ENCODE measurements around the gene CSK.
A peak's percentile ranks its signal among the peaks of the same experiment; 100 is the strongest.

CSK gene

DNA sequence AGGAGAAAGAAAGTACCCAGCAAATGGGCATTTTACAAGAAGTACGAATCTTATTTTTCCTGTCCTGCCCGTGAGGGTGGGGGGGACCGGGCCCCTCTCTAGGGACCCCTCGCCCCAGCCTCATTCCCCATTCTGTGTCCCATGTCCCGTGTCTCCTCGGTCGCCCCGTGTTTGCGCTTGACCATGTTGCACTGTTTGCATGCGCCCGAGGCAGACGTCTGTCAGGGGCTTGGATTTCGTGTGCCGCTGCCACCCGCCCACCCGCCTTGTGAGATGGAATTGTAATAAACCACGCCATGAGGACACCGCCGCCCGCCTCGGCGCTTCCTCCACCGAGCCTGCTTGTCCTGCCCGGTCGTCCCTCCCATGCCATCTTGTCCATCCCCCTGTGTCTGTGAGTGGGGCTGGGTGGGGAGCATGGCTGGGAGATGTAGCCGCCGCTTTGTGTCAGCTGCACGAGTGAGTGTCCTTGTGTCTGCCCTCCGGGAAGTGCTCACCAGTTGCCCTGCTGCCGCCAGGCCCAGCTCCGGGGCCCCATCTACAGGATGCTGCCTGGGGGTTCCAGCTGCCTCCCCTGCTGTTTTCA is 21.1 kb downstream of the CSK start:
- no peak for DNase-seq

DNA sequence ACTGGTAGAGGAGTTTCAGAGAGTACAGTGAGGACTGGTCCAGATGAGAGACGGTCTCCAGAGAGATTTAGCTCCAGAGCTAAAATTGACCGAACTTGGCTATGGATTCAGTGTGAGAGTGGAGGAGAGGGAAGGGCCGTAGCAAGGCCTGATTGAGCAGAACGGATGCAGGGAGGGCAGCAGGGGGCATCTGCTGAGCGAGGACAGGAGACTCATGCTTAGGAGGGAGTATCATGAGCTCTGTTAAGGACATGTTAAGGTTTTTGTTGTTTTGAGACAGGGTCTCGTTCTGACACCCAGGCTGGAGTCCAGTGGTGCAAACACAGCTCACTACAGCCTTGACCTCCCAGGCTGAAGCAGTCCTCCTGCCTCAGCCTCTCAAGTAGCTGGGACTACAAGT is 23.1 kb downstream of the CSK start:
- DNase-seq, result no peak

DNA sequence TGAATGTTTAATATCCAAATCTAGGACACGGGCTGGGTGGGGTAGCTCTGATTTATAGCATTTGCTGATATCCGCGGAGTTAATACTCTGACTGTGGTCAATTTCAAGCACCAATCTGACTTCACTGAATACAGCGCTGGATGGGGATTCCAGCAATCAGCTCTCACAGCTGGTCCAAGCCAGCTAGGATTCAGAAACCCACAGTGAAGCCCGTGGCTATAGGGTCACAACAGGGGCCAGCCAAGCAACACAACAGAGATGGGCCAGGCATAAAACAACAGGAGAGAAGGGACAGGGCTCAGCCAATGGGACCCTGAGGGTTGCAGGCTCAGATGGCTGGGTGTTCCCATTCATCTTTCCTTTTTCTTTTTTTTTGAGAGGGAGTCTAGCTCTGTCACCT is 25.4 kb downstream of the CSK start:
- no peak for DNase-seq

DNA sequence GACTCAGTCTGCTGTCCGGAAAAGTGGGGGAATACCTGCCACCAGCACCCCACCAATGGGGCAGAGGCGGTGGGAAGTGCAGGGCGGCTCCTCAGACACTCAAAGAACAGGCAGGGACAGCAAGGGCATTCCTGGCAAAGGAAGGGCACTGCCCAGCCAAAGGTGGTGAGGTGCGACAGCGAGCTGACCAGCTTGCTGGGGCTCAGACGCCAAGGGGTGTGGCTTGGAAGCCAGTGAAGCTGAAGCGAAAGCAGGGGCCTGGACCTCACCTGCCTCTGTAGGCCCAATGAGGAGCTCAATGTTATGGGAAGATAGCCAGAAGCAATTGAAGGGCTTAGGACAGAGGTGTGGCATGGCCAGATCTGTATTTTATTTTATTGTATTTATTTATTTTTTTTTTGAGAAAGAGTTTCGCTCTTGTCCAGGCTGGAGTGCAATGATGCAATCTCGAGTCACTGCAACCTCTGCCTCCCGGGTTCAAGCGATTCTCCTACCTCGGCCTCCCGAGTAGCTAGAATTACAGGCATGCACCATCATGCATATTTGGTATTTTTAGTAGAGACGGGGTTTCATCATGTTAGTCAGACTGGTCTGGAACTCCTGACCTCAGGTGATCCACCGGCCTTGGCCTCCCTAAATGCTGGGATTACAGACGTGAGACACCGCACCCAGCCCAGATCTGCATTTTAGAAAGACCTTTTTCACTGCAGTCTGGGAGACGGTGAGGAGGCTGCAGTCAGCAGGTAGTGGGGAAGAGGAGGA is 26.4 kb downstream of the CSK start:
- no peak for DNase-seq

DNA sequence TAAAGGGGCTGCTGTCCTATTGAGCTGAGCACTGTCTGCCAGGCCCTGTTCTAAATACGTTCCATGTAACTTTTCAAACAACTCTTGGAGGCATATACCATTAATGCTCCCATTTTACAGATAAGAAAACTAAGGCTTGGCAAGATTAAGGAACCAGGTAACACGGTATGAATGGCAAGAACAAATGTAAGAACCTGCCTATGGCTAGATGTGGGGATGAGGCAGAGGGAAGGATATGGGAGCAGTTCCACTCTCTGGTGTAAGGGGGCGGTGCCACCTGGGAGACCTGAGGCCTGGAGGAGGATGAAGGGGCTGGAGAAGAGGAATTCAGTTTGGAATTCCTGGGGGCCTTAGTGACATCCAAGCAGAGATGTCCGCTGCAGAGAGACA is 27.0 kb downstream of the CSK start:
- DNase-seq, result no peak

- no peak for DNase-seq
Observed at GRCh38 chr15:74809242-74809641, 27.4 kb downstream of the CSK start.

GRCh38 chr15:74809956-74810355 is 28.1 kb downstream of the CSK start:
- no peak for DNase-seq

GRCh38 chr15:74812533-74812932 is 30.7 kb downstream of the CSK start, which contains the start of gene LMAN1L:
Gene LMAN1L (plus strand): TSS chr15:74812835. CDS start chr15:74812855, 20 bp downstream.
- DNase-seq, result no peak

DNA sequence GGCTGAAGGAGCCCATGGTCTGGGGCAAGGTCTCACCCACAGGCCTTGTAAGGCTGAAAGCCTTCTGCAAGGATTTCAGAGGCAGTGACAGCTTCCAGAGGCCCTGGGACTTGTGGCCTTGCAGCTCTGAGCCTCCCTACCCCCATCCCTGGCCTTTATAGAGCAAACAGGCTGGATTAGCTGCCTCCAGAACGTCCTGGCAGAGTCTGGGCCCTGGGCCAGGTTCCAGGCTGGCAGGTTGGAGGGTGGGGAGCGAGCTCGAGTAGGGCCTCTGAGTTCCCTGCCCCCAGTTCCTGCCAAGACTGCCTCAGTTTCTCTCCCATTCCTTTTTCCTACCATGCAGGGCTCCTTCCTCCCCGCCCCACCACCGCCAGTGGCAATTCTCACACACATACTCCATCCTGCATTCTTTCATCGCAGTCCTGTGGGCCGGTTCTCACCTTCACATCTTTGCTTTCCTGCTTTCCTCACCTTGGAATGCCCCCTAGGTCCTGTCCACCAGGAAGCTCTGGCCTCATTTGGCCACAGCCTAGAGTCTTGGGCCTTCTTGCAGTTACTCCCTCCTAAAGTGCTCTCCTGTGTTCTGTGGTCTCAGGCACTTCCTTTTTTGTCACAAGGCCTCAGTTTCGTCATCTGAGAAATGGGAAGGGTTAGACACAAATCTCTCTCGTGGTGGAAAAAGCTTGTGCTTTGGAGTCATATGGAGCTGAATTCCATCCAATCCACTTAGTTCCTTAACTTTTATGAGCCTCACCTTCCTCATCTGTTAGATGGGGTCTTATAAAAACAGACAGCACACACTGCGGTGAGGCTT is 33.4 kb downstream of the CSK start:
- DNase-seq, result no peak

DNA sequence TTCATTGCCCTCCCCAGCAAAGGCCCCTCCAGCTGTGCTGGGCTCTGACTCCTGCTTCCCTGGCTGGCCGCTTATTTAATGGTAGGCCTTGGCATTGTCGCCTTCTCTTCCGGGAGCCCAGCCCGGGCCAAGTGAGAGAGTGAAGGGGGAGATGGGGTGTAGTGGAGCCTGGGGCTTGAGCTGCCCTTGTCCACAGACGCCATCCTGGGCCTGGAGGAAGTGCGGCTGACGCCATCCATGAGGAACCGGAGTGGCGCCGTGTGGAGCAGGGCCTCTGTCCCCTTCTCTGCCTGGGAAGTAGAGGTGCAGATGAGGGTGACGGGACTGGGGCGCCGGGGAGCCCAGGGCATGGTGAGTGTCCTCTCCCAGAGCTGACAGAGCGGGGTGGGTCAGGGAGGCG is 34.1 kb downstream of the CSK start:
- no peak for DNase-seq

GRCh38 chr15:74816624-74817369 is 34.9 kb downstream of the CSK start:
- no peak for DNase-seq

- no peak for DNase-seq
Observed at GRCh38 chr15:74817370-74817737, 35.5 kb downstream of the CSK start.

DNA sequence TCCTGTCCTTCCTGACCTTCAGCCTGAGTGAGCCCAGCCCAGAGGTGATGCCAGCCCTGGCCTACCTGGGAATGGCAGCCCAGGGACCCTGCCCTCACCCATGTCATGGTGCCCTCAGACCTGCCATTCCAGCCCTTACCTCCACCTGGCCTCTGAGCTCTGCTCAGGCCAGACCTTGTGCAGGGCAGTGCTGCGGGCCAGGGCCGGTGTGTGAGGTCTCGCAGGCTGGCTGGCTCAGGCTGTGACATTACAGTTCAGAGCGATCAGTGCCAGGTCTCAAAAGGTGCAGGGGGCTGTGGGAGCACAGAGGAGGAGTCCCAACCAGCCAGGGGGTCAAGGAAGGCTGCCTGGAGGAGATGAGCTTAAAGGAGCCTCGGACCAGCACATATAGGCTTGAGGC is 38.2 kb downstream of the CSK start:
- no peak for DNase-seq

DNA sequence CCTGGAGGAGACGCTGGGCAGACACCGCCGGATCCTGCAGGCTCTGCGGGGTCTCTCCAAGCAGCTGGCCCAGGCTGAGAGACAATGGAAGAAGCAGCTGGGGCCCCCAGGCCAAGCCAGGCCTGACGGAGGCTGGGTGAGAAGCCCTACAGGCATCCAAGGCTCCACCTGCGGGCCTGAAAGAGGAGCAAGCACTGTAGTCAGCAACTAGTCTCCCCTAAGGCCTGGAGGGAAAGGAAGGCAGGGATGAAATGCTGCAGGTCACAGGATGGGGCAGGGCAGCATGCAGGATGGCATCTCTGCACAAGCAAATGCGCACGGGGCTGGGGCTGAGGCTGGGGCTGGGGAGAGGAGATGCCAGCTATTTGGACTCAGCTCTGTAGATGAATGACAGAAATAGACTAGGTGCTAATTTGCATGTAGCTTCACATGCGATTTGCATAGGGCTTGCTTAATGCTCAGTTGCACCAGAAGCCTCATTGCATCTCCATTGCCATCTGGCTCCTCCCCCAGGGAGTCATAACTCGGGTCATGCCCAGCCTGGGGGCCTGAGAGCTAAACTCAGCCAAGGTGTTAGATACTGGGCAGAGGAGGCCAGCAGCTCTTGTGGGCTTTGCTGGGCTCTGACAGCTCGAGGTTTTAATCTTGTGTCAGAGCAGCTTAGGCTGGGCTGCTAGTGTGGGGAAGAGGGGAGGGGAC is 39.4 kb downstream of the CSK start:
- no peak for DNase-seq

- DNase-seq, result no peak
Observed at GRCh38 chr15:74821790-74822158, 39.9 kb downstream of the CSK start.

DNA sequence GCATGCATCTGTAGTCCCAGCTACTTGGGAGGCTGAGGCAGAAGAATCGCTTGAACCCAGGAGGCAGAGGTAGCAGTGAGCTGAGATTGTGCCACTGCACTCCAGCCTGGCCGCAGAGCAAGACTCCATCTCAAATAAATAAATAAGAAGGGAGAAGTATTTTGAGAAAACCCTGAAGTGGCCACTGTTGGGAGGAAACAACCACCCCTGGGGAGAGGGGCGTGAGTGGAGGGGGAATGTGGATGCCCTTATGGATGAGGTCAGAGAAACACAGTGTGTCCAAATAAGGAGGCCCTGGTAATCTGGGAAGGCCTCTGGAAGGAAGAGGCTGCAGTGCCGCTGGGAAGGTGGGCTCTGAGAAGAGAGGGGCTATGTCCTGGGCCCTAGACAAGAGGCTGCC is 40.4 kb downstream of the CSK start:
- DNase-seq, result no peak

- DNase-seq, result no peak
Observed at GRCh38 chr15:74823324-74823723, 41.4 kb downstream of the CSK start.

- no peak for DNase-seq
Observed at GRCh38 chr15:74824976-74825375, 43.1 kb downstream of the CSK start.

GRCh38 chr15:74825866-74826265 is 44.0 kb downstream of the CSK start:
- DNase-seq, result no peak

DNA sequence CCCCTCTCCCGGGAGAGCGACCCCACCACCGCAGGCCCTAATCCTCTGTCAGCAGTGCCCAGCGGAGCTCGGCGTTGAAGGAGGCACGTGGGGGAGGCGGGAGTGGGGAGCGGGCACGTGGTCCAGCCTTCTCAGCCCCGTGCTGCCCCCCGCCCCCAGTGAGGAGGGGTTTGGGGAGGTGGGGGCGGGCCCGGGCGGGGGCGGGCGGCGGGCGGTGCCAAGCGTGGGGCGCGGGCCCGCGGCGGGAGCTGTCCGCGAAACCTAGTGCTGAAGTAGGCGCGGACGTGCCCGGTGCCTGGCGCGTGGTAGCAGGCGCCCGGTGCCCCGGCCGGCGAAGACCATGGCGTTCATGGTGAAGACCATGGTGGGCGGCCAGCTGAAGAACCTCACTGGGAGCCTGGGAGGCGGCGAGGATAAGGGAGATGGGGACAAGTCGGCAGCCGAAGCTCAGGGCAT is 44.5 kb downstream of the CSK start, which contains the start of gene CPLX3:
TSS of gene CPLX3 (plus strand) at position 264 of the 456 bp plus-strand sequence. CDS start at position 341, 77 bp downstream.
- peak; percentile 64 for DNase-seq

DNA sequence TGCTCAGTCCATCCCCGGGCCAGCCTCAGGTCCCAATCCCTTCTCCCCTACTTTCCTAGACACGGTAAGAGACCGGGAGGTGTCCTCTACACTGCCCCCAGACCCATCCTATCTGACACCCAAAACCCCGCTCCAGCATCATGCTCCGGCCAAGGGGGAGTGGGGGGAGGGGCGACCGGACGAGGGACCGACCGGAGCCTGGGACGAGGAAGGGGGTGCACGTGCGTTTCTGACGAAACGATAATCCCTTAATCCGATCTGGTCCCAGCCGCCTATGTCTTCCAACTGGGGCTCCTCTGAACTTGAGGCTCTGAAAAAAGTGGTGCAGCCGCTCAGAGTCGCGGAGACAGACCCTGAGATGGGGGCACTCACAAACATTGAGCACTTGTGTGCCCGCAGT is 45.0 kb downstream of the CSK start:
- no peak for DNase-seq

- DNase-seq, result no peak
Observed at GRCh38 chr15:74827614-74828013, 45.7 kb downstream of the CSK start.
